NCI-H2227 (cell line): ENCODE data around the gene GLS.
"Not testable (repeated sequence)": the region's sequence is repeated elsewhere in the genome, so short reads cannot be mapped to it uniquely, and the experiment has no call there.

Source experiments
- DNase-seq: peaks from one replicate; lab custom pipeline; 2025; ENCODE audit not compliant: unreplicated experiment; lab: John Stamatoyannopoulos, UW

Gene GLS

DNA sequence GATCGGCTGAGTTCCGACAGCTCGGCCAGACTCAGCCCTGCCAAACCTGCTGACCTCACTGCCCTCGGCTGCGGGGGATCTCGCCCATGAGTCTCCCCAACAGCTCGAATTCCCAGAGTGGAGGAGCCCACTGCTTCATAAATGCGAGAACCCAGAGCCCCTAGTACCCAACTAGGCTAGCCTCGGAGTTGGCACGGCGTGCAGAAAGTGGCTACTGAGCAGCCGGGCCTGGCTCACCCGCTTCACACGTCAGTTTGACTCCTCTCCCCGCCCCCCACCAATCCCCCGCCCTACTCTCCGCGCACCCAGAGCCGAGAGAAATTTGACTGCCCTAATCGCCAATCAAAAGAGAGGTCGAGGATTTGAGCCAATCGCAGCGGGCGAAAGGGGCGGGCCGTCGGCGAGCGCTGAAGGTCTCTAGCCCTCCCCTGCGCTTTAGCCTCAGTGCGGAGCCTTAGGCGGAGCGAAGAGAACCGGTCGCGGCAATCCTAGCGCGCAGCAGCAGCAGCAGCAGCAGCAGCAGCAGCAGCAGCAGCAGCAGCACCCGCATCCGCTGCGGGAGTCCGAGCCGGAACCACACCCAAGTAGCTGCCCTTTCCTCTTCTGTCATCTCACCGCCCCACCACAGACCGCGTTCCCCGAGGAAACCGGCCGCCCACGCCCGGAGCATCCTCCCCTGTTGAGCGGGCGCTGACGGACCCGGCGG, at the start of gene GLS:
Gene GLS, plus strand, starts transcription at position 444 of the 706 bp plus-strand sequence. CDS start 264 bp downstream, outside the sequence.
- DNase-seq = peak; percentile 99

DNA sequence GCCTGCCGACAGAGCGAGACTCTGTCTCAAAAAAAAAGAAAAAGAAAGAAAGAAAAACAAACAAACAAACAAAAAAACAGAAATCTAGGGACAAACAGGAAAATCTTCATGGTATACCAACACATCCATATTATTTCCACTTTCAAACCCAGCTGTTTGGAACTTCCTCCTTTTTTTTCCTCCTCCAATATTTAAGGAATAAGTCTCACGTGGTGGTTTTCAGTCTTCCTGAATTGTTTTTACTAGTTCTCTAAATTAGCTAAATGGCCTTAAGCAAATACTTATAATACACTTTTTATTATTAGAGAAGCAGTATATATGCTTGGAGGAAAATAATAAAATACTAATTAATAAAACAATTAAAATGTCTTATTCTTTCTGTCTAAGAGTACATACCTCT, 48.7 kb upstream of the GLS start:
- no peak for DNase-seq

DNA sequence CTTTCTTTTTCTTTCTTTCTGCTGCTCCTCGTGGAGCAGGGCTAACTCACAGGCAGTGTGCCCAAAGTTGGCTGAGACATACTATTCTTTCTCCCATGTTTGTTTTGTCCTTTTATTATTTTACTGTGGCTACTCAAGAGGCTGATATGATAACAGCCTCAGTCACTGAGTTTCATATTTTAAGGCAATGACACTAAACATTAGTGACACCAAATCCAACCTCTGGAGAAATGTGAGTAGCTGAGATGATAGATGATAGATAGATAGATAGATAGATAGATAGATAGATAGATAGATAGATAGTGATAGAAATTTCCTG, 45.8 kb upstream of the GLS start:
- DNase-seq = no peak

DNA sequence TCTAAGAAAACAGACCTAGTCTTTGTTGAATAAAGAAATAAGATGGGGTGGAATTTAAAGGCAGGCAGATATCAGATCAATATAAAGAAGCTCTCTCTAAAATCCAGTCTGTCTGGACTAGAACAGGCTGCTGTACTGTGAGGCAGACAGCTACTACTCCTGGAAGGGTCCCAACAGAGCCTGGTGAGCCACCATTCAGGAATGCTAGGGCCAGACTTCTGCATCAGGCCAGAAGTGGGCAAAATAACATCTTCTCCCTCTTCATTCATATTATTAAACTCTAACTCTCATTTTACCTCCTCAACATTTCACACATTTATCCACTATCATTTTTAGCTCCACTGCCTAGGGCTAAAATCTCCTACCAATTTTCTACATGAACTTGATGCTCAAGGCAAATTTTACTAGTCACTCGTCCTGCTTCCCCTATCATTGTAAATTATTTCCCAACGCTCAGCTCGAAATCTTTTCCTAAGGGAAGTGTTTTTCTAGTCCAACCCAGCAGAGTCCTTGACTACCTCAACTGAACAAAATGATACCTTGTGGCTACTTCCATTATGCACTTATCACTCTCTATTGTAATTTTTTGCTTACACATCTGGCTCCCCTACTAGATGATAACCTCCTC, 45.2 kb upstream of the GLS start:
- DNase-seq = no peak

DNA sequence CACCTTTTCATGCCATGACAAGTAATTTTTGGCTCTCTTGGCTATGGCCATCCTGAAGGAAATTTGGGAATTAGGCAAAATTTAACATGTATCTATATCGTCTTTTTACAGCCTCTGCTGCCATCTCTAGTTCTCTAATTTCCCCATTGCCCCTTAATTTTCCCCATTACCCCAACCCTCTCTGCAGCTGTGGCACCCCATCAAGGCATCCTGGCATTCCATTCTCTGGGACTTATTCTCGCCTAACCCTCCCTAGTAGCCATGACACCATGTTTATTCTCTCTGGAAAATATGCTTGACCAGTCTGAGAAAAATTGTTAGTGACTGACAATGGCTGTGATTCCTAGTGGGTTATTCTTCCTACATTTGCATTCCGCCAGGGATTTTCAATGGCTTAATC, 43.9 kb upstream of the GLS start:
- DNase-seq = no peak

DNA sequence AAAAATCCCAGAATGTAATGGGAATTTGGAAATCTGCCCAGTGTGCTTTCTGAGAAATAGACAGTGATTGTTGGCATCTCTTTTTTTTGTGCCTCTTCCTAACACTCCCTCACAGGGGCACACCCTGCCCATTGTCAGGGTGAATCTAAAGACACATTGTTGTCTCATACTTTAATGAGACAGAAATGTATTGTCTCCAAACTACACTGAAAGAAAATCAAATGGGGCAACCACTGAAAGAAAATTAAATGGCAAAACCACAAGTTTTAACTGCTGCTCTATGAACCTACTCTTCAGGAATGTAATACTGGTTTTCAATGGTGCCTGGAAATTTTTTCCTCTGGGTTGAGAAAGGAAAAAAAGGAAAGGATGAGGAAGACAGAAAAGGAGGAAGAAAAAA, 43.2 kb upstream of the GLS start:
- DNase-seq = no peak

DNA sequence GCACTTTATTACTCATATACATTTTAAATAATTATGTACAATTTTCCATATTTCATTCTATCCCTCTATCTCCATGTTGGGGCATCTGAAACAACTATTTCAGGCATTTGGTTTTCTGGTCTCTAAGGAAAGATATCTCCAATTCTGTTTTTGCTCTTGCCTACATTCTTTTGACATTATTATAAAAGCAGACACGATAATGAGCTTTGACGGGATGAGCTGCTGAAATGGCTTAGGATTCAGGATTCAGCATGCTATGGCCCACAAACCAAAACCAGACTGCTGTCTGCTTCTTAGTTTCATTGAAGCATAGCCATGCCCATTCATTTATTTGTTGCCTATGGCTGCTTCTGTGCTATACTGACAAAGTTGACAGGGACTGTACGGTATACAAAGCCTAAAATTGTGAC, 42.7 kb upstream of the GLS start:
- no peak for DNase-seq

DNA sequence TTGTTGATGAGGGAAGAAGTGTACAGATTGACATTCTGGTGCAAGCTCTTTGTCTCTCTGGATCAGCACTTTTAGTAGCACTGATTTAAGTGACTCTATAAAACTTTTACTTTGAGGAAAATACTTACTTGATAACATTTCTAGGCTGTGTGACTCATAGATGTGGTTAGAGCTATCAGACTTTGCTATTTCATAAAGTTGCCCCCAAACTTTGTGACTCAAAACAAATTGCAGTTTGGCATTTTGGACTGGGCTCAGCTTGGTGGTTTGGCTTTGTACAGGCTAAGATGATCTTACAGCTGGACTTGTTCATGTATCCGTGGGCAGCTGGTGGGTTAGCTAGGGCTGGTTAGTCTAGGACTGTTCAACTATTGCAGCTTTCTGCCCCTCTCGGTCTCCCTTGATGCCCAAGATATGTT, 42.1 kb upstream of the GLS start:
- no peak for DNase-seq

DNA sequence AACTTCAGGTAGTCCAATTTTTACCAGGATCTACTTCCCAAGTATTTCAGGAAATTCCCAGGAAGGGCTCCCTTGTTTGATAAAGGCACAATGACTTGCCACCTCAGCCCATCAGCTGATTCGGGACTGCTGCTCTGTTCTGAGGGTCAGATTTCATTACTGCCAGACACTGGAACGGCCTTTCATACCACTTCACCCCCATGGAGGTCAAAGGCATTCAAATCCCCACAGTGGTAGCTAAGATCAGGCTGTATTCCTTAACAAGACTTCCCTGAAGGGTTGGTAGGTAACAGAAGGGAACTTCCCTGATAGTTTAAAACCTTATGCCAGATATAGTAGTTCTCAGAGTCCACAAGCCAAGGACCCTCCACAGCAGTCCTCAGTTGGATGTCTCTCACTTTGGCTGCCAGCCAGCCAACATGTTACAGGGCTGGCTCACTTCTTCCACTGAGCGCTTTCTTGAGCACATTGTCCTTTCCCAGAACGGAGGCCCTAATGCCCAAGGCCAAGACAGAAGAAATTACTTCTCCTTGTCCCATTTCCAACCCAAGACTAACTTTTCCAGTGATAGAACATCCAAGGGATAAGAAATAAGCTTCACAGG, 40.0 kb upstream of the GLS start:
- no peak for DNase-seq

DNA sequence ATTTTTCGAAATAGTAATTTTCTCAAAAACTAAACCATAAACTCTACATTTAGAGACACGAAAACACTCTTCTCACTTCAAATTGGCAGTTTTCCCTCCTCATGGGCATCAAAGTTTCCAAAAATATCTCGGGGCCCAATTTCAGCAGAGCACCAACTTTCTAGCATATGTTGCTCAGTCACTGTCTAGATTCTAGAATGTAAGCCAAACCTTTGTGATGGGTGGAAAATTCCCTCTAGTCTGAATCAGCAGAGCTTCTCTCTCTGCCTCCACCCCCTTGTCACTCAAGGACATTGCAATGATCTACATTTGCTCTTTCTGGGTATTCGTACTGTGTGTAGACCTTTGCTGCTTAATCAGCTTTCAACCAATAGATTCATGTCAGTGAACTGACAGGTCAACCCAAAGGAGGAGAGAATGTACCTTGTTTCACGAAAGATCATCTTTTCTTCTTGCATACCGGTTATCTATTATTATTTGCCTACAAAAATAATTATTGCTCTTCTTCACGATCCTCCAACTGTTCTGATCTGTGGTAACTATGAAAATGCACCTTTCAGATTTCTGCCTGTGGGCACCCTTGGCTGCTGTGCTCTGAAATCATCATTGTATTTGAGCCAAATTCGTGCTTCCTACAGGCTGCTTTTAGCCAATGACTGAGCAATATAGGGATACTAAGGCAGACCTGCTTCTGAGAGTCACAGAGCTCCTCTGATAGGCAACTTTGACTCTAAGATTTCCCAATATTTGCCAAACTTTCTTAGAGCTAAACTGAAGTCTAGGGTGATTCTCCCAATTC, 38.7 kb upstream of the GLS start:
- DNase-seq = no peak

DNA sequence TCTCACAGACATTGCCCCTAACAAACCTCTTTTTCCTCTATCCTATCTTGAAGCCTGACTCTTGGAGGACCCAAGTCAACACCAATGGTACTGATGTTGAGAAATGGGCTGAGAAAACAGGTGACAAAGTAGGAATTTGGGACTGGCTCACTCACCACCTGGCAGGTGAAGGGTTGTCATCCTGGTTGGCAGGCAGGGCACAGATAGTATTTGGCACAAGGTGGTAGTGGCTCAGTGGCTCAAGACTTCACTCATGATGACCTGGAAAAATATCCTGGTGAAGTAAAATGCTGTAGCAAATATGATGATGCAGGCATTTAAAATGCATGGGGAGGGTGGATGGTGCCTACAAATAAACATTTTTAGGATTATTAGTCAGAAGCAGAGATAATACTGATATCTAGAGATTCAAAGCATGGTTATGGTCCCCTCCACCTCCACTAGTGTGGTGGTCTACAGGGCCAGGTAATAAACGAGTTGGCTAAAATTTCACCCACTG, 38.0 kb upstream of the GLS start:
- DNase-seq = no peak

DNA sequence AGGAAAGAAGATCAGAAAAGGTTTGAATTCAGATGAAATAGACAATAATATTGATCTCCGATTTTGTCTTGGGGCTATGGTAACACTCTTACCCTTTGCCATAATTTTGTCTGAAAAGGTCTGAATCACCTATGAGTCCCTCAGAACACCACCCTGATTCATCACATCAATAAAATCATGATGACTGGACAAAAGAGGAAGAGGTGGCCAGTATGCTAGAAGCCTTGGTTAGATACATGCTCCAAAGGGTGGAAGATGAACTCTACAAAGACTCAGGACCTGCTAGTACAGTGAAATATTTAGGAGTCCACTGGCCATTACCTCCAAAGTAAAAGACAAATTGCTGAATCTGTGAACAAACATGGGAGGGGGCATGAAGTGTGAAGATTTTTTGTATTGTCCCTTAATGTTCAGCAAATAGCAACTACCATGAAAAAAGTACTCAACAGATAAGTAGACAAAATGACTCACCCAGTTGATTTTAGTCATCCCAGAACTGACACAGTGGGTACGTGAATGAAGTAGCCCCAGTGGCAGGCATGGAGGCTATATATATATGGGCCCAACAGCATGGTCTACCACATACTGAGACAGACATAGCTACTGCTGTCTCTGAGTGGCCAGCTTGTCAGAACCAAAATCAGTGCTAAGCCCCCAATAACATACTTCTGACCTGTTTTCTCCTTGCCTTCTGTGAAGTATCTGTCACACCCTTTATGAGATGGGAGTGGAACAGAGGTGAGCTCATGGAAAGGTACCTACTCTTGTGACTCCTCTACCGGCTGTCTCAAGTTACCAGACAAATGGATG, 36.5 kb upstream of the GLS start:
- no peak for DNase-seq

DNA sequence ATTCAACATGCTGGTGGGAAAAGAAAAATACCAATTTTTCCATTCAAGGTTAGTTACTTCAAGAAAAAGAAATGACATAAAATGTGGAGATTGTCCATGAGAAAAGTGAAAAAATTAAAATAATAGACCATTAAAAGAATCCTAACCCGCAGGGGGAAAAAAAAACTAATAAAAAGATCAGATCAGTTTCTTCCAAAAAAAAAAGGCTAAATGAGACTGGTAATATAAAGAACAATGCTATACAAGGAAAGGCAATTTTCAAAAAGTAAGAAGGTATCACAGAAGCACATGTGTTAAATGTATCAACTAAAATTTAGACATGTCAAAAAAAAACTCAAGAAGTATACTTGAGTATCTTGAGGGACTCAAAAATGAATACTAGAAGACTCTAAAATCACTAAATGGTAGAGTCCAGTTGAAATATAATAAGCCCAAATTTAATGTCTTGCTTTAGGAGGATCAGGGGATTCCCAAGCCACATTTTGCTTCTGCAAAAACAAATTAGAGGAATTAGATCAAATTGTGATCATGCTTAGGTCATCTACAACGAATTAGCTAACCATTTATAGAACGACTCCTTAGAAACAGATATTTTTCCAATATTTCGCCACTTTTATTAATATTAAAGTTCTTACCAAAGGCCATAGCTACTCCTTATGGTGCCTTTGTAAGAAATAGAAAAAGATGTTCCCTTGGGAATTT, 35.8 kb upstream of the GLS start:
- no peak for DNase-seq

DNA sequence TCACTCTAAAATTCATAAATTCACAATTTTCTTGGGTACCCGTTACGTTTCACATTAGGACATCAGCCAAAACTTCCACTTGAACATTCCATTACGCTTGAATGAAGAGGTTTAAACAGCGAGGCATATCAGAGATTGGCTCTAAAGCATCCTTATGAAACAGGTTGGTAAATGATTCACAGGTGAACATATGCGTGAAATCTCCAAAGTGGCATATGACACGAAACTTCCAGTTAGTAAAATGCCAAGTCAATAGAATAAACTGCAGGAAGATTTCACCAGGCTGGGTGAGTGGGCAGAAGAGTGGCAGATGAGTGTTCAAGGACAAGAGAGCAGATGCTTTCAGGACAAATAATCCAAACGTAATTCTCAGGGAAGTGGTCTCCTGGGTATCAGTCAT, 33.9 kb upstream of the GLS start:
- no peak for DNase-seq

DNA sequence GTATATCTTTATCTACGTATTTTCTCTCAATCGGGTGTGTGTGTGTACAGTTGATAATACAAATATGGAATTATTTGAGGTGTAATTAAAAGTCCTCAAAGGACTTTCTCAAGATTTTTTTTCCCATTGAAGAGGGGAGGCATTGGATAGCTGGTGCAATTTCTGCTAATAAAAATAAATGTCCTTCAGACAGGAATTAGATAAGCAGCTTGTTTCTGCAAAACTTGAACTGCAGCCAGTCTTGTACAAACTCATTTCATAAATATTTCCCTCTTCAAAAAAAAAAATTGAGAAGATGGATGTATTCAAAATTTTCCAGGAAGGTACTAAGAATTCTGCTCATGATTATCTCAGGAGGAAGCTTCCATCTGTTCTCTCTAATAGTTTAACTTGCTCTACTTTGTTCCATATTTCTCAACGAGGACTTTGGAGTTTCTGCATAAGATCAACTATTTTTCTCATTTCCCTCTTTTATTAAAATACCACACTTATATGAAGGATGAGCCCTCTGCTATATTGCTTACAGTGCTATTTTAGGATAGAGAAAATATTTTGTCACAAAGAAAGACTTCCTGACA, 33.0 kb upstream of the GLS start:
- DNase-seq = no peak

DNA sequence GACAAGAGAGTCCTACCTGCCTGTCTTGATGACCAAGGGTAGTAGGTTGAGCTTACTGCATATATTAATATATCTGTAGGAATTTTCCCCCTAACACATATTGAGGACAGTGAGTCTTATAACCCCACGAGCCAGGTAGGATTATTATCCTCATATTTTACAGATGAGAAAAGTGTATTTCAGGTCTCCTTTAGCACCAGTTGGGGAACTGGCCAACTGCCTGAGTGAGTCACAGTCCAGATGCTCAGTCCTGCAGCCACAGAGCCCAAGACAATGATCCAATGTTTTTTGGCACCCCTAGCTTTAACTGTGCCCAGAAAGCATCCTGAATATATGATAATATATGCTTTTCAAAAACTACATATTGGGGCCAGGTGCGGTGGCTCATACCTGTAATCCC, 30.8 kb upstream of the GLS start:
- DNase-seq = no peak

DNA sequence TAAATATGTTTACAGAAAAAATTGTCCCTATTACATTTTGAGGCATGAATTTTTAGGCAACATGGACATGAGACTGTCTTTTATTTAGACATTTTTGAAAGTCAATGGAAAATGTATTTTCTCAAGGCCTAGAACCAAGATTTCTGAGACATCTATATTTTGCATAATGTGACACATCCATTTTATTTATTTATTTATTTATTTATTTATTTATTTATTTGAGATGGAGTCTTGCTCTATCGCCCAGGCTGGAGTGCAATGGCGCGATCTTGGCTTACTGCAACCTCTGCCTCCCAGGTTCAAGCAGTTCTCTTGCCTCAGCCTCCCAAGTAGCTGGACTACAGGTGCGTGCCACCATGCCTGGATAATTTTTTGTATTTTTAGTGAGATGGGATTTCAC, 27.6 kb upstream of the GLS start:
- not testable (repeated sequence) for DNase-seq

DNA sequence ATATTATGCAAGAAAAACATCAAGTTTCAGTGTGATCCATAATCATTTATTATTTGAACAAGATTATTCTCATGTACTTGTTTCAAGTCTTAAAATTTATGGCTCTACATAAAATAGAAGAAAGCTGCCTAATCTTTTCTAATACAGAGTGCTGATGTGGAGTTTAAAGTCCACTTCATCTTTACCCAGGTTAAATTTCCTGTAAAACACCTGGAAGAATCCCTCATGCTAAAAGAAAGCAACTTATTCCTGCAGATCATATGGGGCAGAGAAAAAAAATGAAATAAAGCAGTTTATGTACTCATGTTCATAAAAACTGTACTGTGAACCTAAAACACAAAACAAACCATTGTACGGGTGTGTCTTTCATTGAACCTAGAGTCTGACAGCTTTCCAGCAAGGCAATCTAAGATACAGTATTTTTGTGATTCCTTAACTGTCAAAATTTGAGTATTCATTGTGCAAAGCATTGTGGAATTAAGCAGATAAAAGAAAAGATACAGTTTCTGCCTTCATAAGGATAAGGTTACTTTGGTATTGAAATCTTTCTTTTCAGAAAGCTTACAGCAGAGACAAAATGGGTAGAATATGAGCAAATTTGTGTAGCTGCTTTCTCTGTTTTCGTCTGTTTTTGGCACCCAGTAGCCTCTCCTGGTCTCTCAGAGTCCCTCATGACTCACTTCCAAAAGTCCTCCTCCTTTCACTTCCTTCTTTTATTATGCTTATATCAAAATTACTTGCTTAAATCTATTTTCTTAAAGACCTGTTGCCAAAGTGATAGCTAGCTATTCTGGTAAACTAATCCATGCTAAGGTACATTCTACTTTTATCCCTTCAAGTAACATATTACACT, 26.9 kb upstream of the GLS start:
- DNase-seq = no peak

DNA sequence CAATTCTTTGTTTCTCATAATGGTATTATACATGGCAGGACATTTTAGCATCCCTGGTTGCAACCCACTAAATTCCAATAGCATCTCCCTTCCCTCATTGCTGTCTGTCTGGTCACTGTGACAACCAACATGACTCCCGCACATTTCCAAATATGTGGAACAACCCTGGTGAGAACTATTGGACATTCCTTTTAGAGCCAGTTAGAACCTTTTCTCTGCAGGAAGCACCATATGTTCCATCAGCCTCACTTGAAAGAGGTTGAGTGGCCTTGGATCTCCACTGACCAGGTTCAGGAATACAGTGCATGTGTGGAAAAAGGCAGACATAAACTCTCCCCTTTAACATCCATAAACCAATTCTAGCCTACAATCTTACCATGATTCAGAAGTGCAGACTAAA, 25.9 kb upstream of the GLS start:
- no peak for DNase-seq
